ENCODE data around the gene ZBTB20. TPM values are rescaled to one million over a fixed set of nuclear protein-coding genes. Genes with fewer than 3 reads are reported as not detected.
A peak's percentile ranks its signal among the peaks of the same experiment; 100 is the strongest.

Gene ZBTB20
- total RNA-seq: 1 to 10 TPM; 5.1 to 5.3 TPM

DNA sequence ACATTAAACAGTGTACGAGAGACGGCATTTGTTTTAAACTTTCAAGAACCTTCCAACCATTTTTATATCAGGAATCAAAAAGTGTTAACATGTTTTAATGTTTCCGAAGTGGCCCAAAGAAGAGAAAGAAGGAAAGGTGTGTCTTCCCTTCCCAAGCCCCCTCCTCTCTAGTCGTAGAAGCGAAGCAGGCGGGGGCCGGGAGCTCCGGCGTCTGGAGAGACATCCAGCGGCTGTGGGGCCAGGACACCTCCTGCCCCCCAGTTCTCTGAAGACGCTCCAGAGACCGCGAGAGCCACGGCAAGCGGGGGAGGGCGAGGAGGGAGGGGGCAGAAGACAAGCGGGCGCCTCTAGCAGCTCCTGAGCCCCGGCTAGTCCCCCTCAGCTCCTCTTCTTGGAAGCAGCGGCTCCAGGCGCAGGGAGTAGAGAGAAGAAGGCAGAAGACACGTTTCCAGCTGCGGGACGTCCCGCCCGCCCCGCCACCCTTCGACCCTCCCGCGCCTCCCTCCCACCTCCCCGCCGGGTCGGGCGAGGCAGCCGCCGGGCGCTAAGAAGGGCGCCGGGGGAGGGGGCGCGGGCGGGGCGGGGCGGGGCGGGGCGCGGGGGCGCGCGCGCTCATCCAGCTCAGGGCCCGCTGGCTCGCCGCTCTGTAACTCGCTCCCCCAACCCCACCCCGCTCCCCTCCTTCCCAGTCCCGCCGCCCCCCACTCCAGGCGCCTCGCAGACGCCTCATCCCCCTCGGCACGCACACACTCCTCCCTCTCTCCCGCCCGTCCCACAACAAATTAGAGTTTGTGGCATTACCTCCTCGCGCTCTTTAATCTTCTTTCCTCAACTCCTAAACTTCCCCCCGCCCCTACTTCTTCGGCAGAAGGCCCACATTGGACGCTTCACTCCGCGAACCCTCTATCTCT, at the start of gene ZBTB20:
ZBTB20 (minus strand) TSS at position 871 of the 911 bp plus-strand sequence.
- DNase-seq: peak; percentile 87
- intact Hi-C loops (cut with micrococcal nuclease): loop anchor here (2.0 to 10.0 kb wide), 3 partner anchors 49 to 638 kb away; no protein-coding TSS in a partner anchor
- ChIA-PET CTCF (interaction anchor here (1.1 to 1.7 kb wide), 4 partner anchors 11 to 55 kb away, joined by 3 to 7 read pairs (median 4); no protein-coding TSS in a partner anchor), POLR2A (interaction anchor here (0.6 to 3.1 kb wide), 9 partner anchors 12 to 637 kb away, joined by 3 to 28 read pairs (median 4); no protein-coding TSS in a partner anchor)
- Mint-ChIP-seq H3K4me1 (ENCODE audit: low read depth) (peaks cover 24% of the 10 kb centered on the region), H3K4me3 (peak within 1 kb of the TSS; percentile 87), H3K27ac (peak within 1 kb of the TSS; percentile 97), H3K36me3 (ENCODE audit: low read depth) (peaks cover 11% of the 10 kb centered on the region), H3K9me3 (peaks cover 4% of the 10 kb centered on the region), H3K27me3 (no peaks in the 10 kb centered on the region)
- peak; percentile 21 for ATAC-seq
- TF ChIP-seq, protein P1, sequence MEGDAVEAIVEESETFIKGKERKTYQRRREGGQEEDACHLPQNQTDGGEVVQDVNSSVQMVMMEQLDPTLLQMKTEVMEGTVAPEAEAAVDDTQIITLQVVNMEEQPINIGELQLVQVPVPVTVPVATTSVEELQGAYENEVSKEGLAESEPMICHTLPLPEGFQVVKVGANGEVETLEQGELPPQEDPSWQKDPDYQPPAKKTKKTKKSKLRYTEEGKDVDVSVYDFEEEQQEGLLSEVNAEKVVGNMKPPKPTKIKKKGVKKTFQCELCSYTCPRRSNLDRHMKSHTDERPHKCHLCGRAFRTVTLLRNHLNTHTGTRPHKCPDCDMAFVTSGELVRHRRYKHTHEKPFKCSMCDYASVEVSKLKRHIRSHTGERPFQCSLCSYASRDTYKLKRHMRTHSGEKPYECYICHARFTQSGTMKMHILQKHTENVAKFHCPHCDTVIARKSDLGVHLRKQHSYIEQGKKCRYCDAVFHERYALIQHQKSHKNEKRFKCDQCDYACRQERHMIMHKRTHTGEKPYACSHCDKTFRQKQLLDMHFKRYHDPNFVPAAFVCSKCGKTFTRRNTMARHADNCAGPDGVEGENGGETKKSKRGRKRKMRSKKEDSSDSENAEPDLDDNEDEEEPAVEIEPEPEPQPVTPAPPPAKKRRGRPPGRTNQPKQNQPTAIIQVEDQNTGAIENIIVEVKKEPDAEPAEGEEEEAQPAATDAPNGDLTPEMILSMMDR (IDR thresholded peaks at IDR 0.05): no peak

DNA sequence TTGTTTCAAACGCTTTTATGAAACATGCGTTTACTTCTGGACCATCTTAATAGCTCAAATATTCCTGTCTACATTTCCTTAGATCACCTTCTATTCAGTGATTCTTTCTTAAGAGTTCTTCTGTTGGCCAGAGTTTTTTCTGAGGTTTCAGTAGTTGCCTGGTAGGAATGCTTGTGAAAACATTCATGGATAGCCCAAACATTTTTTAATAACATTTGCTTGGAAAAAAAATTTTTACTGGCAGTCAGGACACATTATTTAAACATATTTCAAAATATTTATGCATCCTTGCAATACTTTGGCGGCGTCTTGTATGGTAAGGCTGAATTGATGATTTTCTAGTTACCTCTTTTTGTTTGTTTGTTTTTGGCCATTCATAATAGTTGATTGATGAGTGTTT, 47.4 kb upstream of the ZBTB20 start:
- Mint-ChIP-seq H3K27ac (no peak overlapping the region), H3K27me3 (no peaks in the 10 kb centered on the region), H3K4me3 (no peak overlapping the region), H3K4me1 (ENCODE audit: low read depth) (no peaks in the 10 kb centered on the region), H3K36me3 (ENCODE audit: low read depth) (no peaks in the 10 kb centered on the region), H3K9me3 (peaks cover 5% of the 10 kb centered on the region)
- DNase-seq: no peak
- TF ChIP-seq, protein P1 (IDR thresholded peaks at IDR 0.05): no peak
- no peak for ATAC-seq
- POLR2A ChIA-PET: no interaction called here
- intact Hi-C loops (cut with micrococcal nuclease): no loop called here
- CTCF ChIA-PET: no interaction called here

DNA sequence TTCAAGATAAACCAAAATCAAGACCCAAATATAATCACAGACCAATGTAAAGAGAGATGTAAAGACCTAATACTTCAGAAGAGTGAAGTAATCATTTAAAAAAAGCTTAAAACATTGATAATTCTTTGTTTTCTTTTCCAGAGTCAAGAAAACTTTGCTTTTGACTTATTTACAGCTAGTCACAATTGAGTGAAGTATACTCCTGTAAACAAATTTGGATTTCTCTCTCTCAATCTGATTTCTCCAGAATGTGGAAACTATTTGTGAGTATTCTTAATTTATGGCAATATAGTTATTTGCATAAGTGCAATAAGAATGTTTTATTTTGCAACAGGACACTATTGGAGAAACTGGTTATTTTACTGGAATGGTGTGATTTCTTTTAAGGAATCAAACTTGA, 43.7 kb upstream of the ZBTB20 start:
- DNase-seq: no peak

DNA sequence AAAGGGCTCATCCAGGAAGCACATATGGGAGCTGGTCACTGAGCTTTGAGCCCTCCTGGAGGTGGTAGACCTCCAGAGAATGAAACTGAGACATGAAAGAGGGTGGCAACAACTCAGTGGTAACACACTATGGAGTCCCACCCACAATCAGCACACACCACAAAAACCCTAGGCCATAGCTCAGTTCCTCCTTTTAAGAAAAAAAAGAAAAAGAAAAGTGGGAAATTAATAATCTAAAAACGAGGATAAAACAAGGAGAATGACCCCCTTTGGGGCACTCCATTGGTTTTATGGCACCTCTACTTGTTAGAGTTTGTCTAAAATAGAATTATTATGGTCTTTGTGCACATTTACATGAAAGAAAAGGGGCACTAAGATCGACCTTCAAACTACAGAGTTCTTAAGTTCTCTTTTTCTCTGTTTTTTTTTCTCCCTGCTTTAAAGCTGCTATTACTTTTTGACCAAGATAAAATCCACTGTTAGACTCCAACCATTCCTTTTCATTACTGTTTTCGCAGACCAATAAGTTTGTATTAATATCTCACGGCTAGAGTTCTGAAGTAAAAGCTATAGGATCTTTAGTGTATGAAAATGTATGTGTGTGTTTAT, 40.2 kb upstream of the ZBTB20 start:
- intact Hi-C loops (cut with micrococcal nuclease): no loop called here
- Mint-ChIP-seq H3K4me3 (no peak overlapping the region), H3K27me3 (peaks cover 1% of the 10 kb centered on the region), H3K9me3 (peaks cover 6% of the 10 kb centered on the region), H3K4me1 (ENCODE audit: low read depth) (peaks cover 5% of the 10 kb centered on the region), H3K27ac (no peak overlapping the region), H3K36me3 (ENCODE audit: low read depth) (no peaks in the 10 kb centered on the region)
- TF ChIP-seq, protein P1 (IDR thresholded peaks at IDR 0.05): no peak
- ChIA-PET CTCF (interaction anchor here (0.9 kb wide), 1 partner anchor 794 kb away, joined by 3 read pairs; no protein-coding TSS in a partner anchor), POLR2A (no interaction called here)
- DNase-seq (no peak), ATAC-seq (peak; percentile 39)

More for the DNA sequence above, 43.7 kb upstream of the ZBTB20 start:
- ChIA-PET POLR2A (no interaction called here), CTCF (no interaction called here)
- no peak overlapping the region for H3K4me3 Mint-ChIP-seq
- peaks cover 5% of the 10 kb centered on the region for H3K4me1 Mint-ChIP-seq (ENCODE audit: low read depth)
- H3K9me3 Mint-ChIP-seq: peaks cover 6% of the 10 kb centered on the region
- intact Hi-C loops (cut with micrococcal nuclease): no loop called here
- ATAC-seq: no peak
- no peaks in the 10 kb centered on the region for H3K36me3 Mint-ChIP-seq (ENCODE audit: low read depth)
- H3K27ac Mint-ChIP-seq: no peak overlapping the region
- TF ChIP-seq, protein P1 (IDR thresholded peaks at IDR 0.05): no peak
- no peaks in the 10 kb centered on the region for H3K27me3 Mint-ChIP-seq

Data from activated CD8-positive, alpha-beta T cell treated with anti-CD3 and anti-CD28 coated beads for 36 hours (primary cell).